PC-3 (cell line): ENCODE measurements around the gene SPRR2A. TPM values are rescaled to one million over a fixed set of nuclear protein-coding genes. Genes with fewer than 3 reads are reported as not detected.

Source experiments
- ATAC-seq: fragments of 200-7000 bp; cut with Tn5 transposase; 2 replicates; pipeline ENCODE4 v1.9.1; 2020; ENCODE audit warnings: mild to moderate bottlenecking, moderate library complexity
- BruUV-seq: library from RNA; stranded (reverse); fragments of 400-500 nt; replicated peaks from 2 replicates; lab custom pipeline; 2021; lab: Mats Ljungman, UMichigan
- CTCF ChIA-PET: fragments of 300-600 bp; sonication (Branson Sonifier 250); formaldehyde crosslinking; loops from one replicate; lab custom pipeline; 2022; ENCODE audit warnings: antibody characterized with exemption; lab: Charles Lee
- POLR2A ChIA-PET: fragments of 300-600 bp; sonication (Branson Sonifier 250); formaldehyde crosslinking; loops from one replicate; lab custom pipeline; 2022; ENCODE audit warnings: antibody characterized with exemption; ENCODE audit not compliant: unreplicated experiment; lab: Charles Lee
- DNase-seq: peaks from one replicate; pipeline ENCODE4 v3.0.0-alpha.2; 2015
- H2AFZ ChIP-seq: fragments of 300-600 bp; sonication (generic); 2 replicates; pipeline ENCODE4 v1.6.0; 2016; ENCODE audit warnings: antibody characterized with exemption, low read length
- H3F3A ChIP-seq: fragments of 300-600 bp; sonication (generic); one replicate; pipeline ENCODE4 v1.6.0; 2017; ENCODE audit warnings: antibody characterized with exemption, low read length, control low read depth, mild to moderate bottlenecking; ENCODE audit not compliant: unreplicated experiment
- H3K27ac ChIP-seq: fragments of 300-600 bp; sonication (generic); 2 replicates; pipeline ENCODE4 v1.5.1; 2016; ENCODE audit warnings: mild to moderate bottlenecking, low read length
- H3K27me3 ChIP-seq: fragments of 300-600 bp; sonication (generic); 2 replicates; pipeline ENCODE4 v1.6.1; 2016; ENCODE audit warnings: low read length, mixed read lengths
- H3K36me3 ChIP-seq: fragments of 300-600 bp; sonication (generic); 2 replicates; pipeline ENCODE4 v1.6.1; 2016; ENCODE audit warnings: low read depth, mixed run types, low read length, mixed read lengths
- H3K4me1 ChIP-seq: fragments of 300-600 bp; sonication (generic); 2 replicates; pipeline ENCODE4 v1.5.1; 2016; ENCODE audit warnings: low read length; ENCODE audit not compliant: insufficient read depth
- H3K4me2 ChIP-seq: fragments of 300-600 bp; sonication (generic); 2 replicates; pipeline ENCODE4 v1.6.0; 2016; ENCODE audit warnings: low read length
- H3K4me3 ChIP-seq: fragments of 300-600 bp; sonication (generic); 2 replicates; pipeline ENCODE4 v1.5.1; 2016; ENCODE audit warnings: mild to moderate bottlenecking, low read length, mixed read lengths
- H3K79me2 ChIP-seq: fragments of 300-600 bp; sonication (generic); 2 replicates; pipeline ENCODE4 v1.6.1; 2017; ENCODE audit warnings: low read length, mixed read lengths
- H3K9ac ChIP-seq: fragments of 300-600 bp; sonication (generic); 2 replicates; pipeline ENCODE4 v1.6.0; 2016; ENCODE audit warnings: mild to moderate bottlenecking, low read length
- H3K9me2 ChIP-seq: fragments of 300-600 bp; sonication (generic); replicated peaks from 2 replicates; pipeline ENCODE4 v1.6.1; 2016; ENCODE audit warnings: mixed run types, low read length, mixed read lengths
- H3K9me3 ChIP-seq: fragments of 300-600 bp; sonication (generic); 2 replicates; pipeline ENCODE4 v1.6.1; 2016; ENCODE audit warnings: low read length, mixed read lengths
- H4K20me1 ChIP-seq: fragments of 300-600 bp; sonication (generic); 2 replicates; pipeline ENCODE4 v1.6.1; 2016; ENCODE audit warnings: low read length, mixed read lengths
- CTCF ChIP-seq: fragments of 300-600 bp; sonication (generic); conservative IDR thresholded peaks from 2 replicates; pipeline ENCODE4 v1.5.1; 2017; ENCODE audit warnings: antibody characterized with exemption, low read depth, mild to moderate bottlenecking, low read length
- EZH2 ChIP-seq: fragments of 300-600 bp; sonication (generic); IDR thresholded peaks from one replicate; pipeline ENCODE4 v1.6.1; 2017; ENCODE audit warnings: antibody characterized with exemption, mild to moderate bottlenecking, low read length; ENCODE audit not compliant: unreplicated experiment
- EZH2phosphoT487 ChIP-seq: fragments of 300-600 bp; sonication (generic); IDR thresholded peaks from 2 replicates; pipeline ENCODE4 v1.6.1; 2018; ENCODE audit warnings: mild to moderate bottlenecking, antibody characterized with exemption, low read length, borderline replicate concordance
- intact Hi-C: fragments of 100-400 bp; cut with micrococcal nuclease; formaldehyde crosslinking; loops from 2 replicates; pipeline ENCODE4 v1.9.0; 2023
- total RNA-seq: library from RNA; depleted of rRNA; stranded (reverse); fragments of >200 nt; gene quantifications from 2 replicates; pipeline ENCODE4 v1.2.3, GENCODE V29; 2014

Gene SPRR2A
- total RNA-seq, 1 experiment from 2014 or later, result not detected

GRCh38 chr1:153070243-153070642, 12.9 kb upstream of the SPRR2A start:
- H3F3A ChIP-seq, result no peaks in the 10 kb centered on the region
- BruUV-seq, result no TSS peak
- no peaks in the 10 kb centered on the region for H4K20me1 ChIP-seq
- H3K9ac ChIP-seq, result no peak overlapping the region
- H3K4me3 ChIP-seq, result no peak overlapping the region
- H3K79me2 ChIP-seq, result no peaks in the 10 kb centered on the region
- no peak overlapping the region for H2AFZ ChIP-seq
- no peaks in the 10 kb centered on the region for H3K36me3 ChIP-seq
- H3K27me3 ChIP-seq, result peaks cover 60% of the 10 kb centered on the region
- H3K27ac ChIP-seq, result no peak overlapping the region
- ATAC-seq (no peak), DNase-seq (no peak)
- ChIA-PET POLR2A (no interaction called here), CTCF (no interaction called here)
- no peaks in the 10 kb centered on the region for H3K9me2 ChIP-seq
- no peak overlapping the region for H3K4me2 ChIP-seq
- no peaks in the 10 kb centered on the region for H3K4me1 ChIP-seq
- intact Hi-C loops, result no loop called here
- TF ChIP-seq CTCF (no peak), EZH2 (no peak), EZH2phosphoT487 (no peak)
- H3K9me3 ChIP-seq, result no peaks in the 10 kb centered on the region

GRCh38 chr1:153058826-153059784, 1.8 kb upstream of the SPRR2A start:
- ChIA-PET CTCF (no interaction called here), POLR2A (no interaction called here)
- DNase-seq, result no peak

More at GRCh38 chr1:153058826-153059784, 1.8 kb upstream of the SPRR2A start:
- no peaks in the 10 kb centered on the region for H3K9me2 ChIP-seq
- H3K4me2 ChIP-seq, result no peak overlapping the region
- H3K4me1 ChIP-seq, result no peaks in the 10 kb centered on the region
- intact Hi-C loops, result no loop called here
- H3K27me3 ChIP-seq, result peaks cover 76% of the 10 kb centered on the region
- H3K9me3 ChIP-seq, result no peaks in the 10 kb centered on the region
- no peaks in the 10 kb centered on the region for H3K36me3 ChIP-seq
- no TSS peak for BruUV-seq
- no peaks in the 10 kb centered on the region for H3K79me2 ChIP-seq
- ATAC-seq, result no peak
- H3K4me3 ChIP-seq, result no peak overlapping the region
- no peak overlapping the region for H2AFZ ChIP-seq
- no peak overlapping the region for H3K27ac ChIP-seq
- no peaks in the 10 kb centered on the region for H4K20me1 ChIP-seq
- no peaks in the 10 kb centered on the region for H3F3A ChIP-seq
- no peak for TF ChIP-seq CTCF
- TF ChIP-seq EZH2, result no peak
- TF ChIP-seq EZH2phosphoT487, result no peak
- H3K9ac ChIP-seq, result no peak overlapping the region
